Uterus (tissue), 2 donors: ENCODE measurements around the gene SMIM7.

Source experiments
- CTCF ChIP-seq, 4 experiments: fragments of 200-600 bp in 2 of 4; fragments of 450-650 bp in 2 of 4; sonication (generic) in 2 of 4; IDR thresholded peaks; one replicate each; pipeline ENCODE4 v1.5.1; 2016 to 2019; ENCODE audit warnings: antibody characterized with exemption in 4 of 4, mild to moderate bottlenecking in 2 of 4, moderate library complexity in 1 of 4
- POLR2A ChIP-seq, 2 donors: fragments of 450-650 bp; IDR thresholded peaks; one replicate each; pipeline ENCODE4 v1.6.1; 2016; ENCODE audit warnings: antibody characterized with exemption in 2 of 2, mild to moderate bottlenecking in 1 of 2, moderate library complexity in 1 of 2

GRCh38 chr19:16600824-16601223 lies 59.1 kb downstream of the SMIM7 start:
- TF ChIP-seq CTCF (IDR thresholded peaks at IDR 0.05) = no peak
- TF ChIP-seq POLR2A (IDR thresholded peaks at IDR 0.05) = no peak
